H1 (cell line): Measurements from ENCODE around the gene RGS6.

Source experiments
- CBX8 ChIP-seq: fragments of 300-800, 300-1000 bp; sonication (generic); IDR thresholded peaks from 2 replicates; pipeline ENCODE4 v1.7.1; 2016; ENCODE audit warnings: low read depth, low read length, borderline replicate concordance
- CHD1 ChIP-seq: IDR thresholded peaks from 2 replicates; pipeline ENCODE4 v1.6.1; 2012; ENCODE audit warnings: low read depth, low read length, improper control_type of control experiment
- CTCF ChIP-seq, 3 experiments: IDR thresholded peaks; 1 replicate in 2 of 3; 2 replicates in 1 of 3; pipeline versions ENCODE4 v1.5.1 to v1.6.1; 2011; ENCODE audit warnings: low read length in 3 of 3, mild to moderate bottlenecking in 3 of 3, inconsistent platforms in 2 of 3, low read depth in 1 of 3, moderate library complexity in 1 of 3; ENCODE audit not compliant: insufficient read depth in 1 of 3; ENCODE audit errors: control extremely low read depth in 1 of 3
- MAFK ChIP-seq: IDR thresholded peaks from 2 replicates; pipeline ENCODE4 v1.6.1; 2012; ENCODE audit warnings: low read depth, mild to moderate bottlenecking, improper control_type of control experiment, low read length
- POU5F1 ChIP-seq: IDR thresholded peaks from 2 replicates; pipeline ENCODE4 v1.6.1; 2011; ENCODE audit warnings: low read depth, mild to moderate bottlenecking, low read length, moderate library complexity
- USF2 ChIP-seq: IDR thresholded peaks from 2 replicates; pipeline ENCODE4 v1.6.1; 2011; ENCODE audit warnings: low read length, improper control_type of control experiment

GRCh38 chr14:72603639-72604038, 671.4 kb downstream of the RGS6 start:
- TF ChIP-seq MAFK (no peak), USF2 (no peak), CTCF (IDR thresholded peaks at IDR 0.05; ENCODE audit: control extremely low read depth in 1 of 3, insufficient read depth in 1 of 3, low read depth in 1 of 3, low read length in 3 of 3) (no peak), CHD1 (no peak), POU5F1 (no peak), CBX8 (no peak)
